Esophagus muscularis mucosa (tissue), 3 donors: ENCODE data around the gene ENPP3.
"Not testable (repeated sequence)": the region's sequence is repeated elsewhere in the genome, so short reads cannot be mapped to it uniquely, and the experiment has no call there.

Experiments used
- CTCF ChIP-seq, 3 experiments: fragments of 200-600 bp in 2 of 3; fragments of 450-650 bp in 1 of 3; sonication (generic) in 2 of 3; IDR thresholded peaks; one replicate each; pipeline ENCODE4 v1.5.1; 2017 to 2019; ENCODE audit warnings: antibody characterized with exemption in 3 of 3, mild to moderate bottlenecking in 2 of 3, moderate library complexity in 1 of 3
- POLR2A ChIP-seq: fragments of 450-650 bp; IDR thresholded peaks from one replicate; pipeline ENCODE4 v1.6.1; 2017; ENCODE audit warnings: antibody characterized with exemption, moderate library complexity, mild to moderate bottlenecking, low read depth

DNA sequence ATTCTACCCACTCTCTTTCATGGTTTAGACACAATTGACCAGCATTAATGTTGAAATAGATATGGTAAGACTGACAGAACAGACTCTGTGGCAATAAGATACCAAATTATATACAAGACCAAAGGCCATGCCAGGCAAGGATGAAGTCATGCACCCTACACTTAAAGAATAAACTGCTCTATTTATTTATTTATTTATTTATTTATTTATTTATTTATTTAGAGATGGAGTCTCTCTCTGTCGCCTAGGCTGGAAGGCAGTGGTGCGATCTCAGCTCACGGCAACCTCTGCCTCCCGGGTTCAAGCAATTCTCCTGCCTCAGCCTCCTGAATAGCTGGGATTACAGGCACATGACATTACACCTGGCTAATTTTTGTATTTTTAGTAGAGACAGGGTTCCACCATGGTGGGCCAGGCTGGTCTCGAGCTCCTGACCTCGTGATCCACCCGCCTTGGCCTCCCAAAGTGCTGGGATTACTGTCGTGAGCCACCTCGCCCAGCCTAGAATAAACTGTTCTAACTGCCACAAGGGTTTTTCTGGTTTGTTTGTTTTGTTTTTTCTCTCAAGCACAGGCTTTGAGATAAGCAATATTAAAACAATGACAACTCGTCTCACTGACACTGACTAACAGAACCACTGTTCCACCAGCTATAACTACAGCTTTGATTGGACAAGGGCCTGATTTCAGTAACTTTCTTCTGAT, 114.1 kb downstream of the ENPP3 start:
- TF ChIP-seq POLR2A; CTCF (IDR thresholded peaks at IDR 0.05): not testable (repeated sequence)
